Astrocyte (in vitro differentiated cells and primary cell): Measurements from ENCODE around the gene CRYBB1. TPM values are rescaled to one million over a fixed set of nuclear protein-coding genes. Genes with fewer than 3 reads are reported as not detected.

ENCODE experiments used
- DNase-seq: peaks from one replicate; pipeline ENCODE4 v3.0.0-alpha.2; 2010; ENCODE audit warnings: low read depth
- FAIRE-seq: peaks from 2 replicates; lab custom pipeline; 2011; peaks lifted over from hg19 to GRCh38; lab: Jason Lieb, UNC
- H2AFZ ChIP-seq: 2 replicates; pipeline ENCODE4 v1.6.0; 2012; ENCODE audit warnings: low read depth, low read length, inconsistent platforms
- H3K27ac ChIP-seq: 2 replicates; pipeline ENCODE4 v1.5.1; 2011; ENCODE audit warnings: low read depth, low read length, inconsistent platforms
- H3K27me3 ChIP-seq: 2 replicates; pipeline ENCODE4 v1.6.0; 2011; ENCODE audit warnings: low read length, inconsistent platforms; ENCODE audit not compliant: insufficient read depth
- H3K36me3 ChIP-seq: 2 replicates; pipeline ENCODE4 v1.5.1; 2011; ENCODE audit warnings: low read length, inconsistent platforms; ENCODE audit not compliant: insufficient read depth
- H3K4me1 ChIP-seq: 2 replicates; pipeline ENCODE4 v1.5.1; 2011; ENCODE audit warnings: low read length, inconsistent platforms; ENCODE audit not compliant: insufficient read depth
- H3K4me2 ChIP-seq: 2 replicates; pipeline ENCODE4 v1.6.0; 2012; ENCODE audit warnings: low read length, inconsistent platforms
- H3K4me3 ChIP-seq: 2 replicates; pipeline ENCODE4 v1.5.1; 2011; ENCODE audit warnings: low read depth, mild to moderate bottlenecking, low read length, inconsistent platforms; ENCODE audit not compliant: insufficient read depth
- H3K79me2 ChIP-seq: 2 replicates; pipeline ENCODE4 v1.6.0; 2012; ENCODE audit warnings: mild to moderate bottlenecking, low read length, inconsistent platforms; ENCODE audit not compliant: insufficient read depth
- H3K9ac ChIP-seq: 2 replicates; pipeline ENCODE4 v1.6.0; 2012; ENCODE audit warnings: mild to moderate bottlenecking, low read length, inconsistent platforms
- H3K9me3 ChIP-seq: 2 replicates; pipeline ENCODE4 v1.5.1; 2012; ENCODE audit warnings: low read depth, mild to moderate bottlenecking, low read length, inconsistent platforms; ENCODE audit not compliant: insufficient read depth
- H4K20me1 ChIP-seq: 2 replicates; pipeline ENCODE4 v1.6.0; 2012; ENCODE audit warnings: low read length, inconsistent platforms; ENCODE audit not compliant: insufficient read depth
- H3K27ac Mint-ChIP-seq: one replicate; pipeline ENCODE4 v1.8.0; 2021; ENCODE audit warnings: mild to moderate bottlenecking, mixed read lengths; ENCODE audit not compliant: unreplicated experiment
- H3K27me3 Mint-ChIP-seq: one replicate; pipeline ENCODE4 v1.8.0; 2021; ENCODE audit warnings: low read depth, mixed read lengths; ENCODE audit not compliant: unreplicated experiment
- H3K36me3 Mint-ChIP-seq: one replicate; pipeline ENCODE4 v1.8.0; 2021; ENCODE audit warnings: low read depth, mixed read lengths; ENCODE audit not compliant: unreplicated experiment
- H3K4me1 Mint-ChIP-seq: one replicate; pipeline ENCODE4 v1.8.0; 2021; ENCODE audit warnings: low read depth, mixed read lengths; ENCODE audit not compliant: unreplicated experiment
- H3K4me3 Mint-ChIP-seq: one replicate; pipeline ENCODE4 v1.8.0; 2021; ENCODE audit warnings: mild to moderate bottlenecking, moderate library complexity, mixed read lengths; ENCODE audit not compliant: unreplicated experiment
- H3K9me3 Mint-ChIP-seq: one replicate; pipeline ENCODE4 v1.8.0; 2021; ENCODE audit warnings: mild to moderate bottlenecking, mixed read lengths; ENCODE audit not compliant: unreplicated experiment
- CTCF ChIP-seq: IDR thresholded peaks from 2 replicates; pipeline ENCODE4 v1.5.1; 2011; ENCODE audit warnings: low read depth, mild to moderate bottlenecking, inconsistent platforms, low read length, moderate library complexity; ENCODE audit not compliant: insufficient read depth
- EZH2 ChIP-seq: IDR thresholded peaks from 2 replicates; pipeline ENCODE4 v1.6.1; 2012; ENCODE audit warnings: mild to moderate bottlenecking, low read length, inconsistent platforms; ENCODE audit not compliant: insufficient read depth
- total RNA-seq: library from RNA; stranded (reverse); gene quantifications from 2 replicates; pipeline ENCODE4 v1.2.1, GENCODE V29; 2021

Gene CRYBB1
- total RNA-seq, 1 donor from 2014 or later: not detected

- Histone ChIP-seq H4K20me1 (no peaks in the 10 kb centered on the region), H3K27me3 (peaks cover 3% of the 10 kb centered on the region), H3K36me3 (no peaks in the 10 kb centered on the region), H3K79me2 (no peaks in the 10 kb centered on the region), H3K4me1 (peaks cover 21% of the 10 kb centered on the region), H3K4me2 (no peak overlapping the region), H2AFZ (no peak overlapping the region), H3K4me3 (no peak overlapping the region), H3K9me3 (no peaks in the 10 kb centered on the region), H3K9ac (no peak overlapping the region), H3K27ac (no peak overlapping the region)
- Mint-ChIP-seq H3K9me3 (no peaks in the 10 kb centered on the region), H3K36me3 (peaks cover 2% of the 10 kb centered on the region), H3K27me3 (peaks cover 18% of the 10 kb centered on the region), H3K27ac (no peak overlapping the region), H3K4me3 (no peak overlapping the region), H3K4me1 (peaks cover 2% of the 10 kb centered on the region)
- TF ChIP-seq EZH2 (no peak), CTCF (no peak)
- DNase-seq (peak; percentile 43), FAIRE-seq (no peak)
These were observed 9.7 kb downstream of the CRYBB1 start for GRCh38 chr22:26608129-26608528.

- H3K27me3 ChIP-seq: no peaks in the 10 kb centered on the region
- Mint-ChIP-seq H3K27ac (no peak overlapping the region), H3K36me3 (no peaks in the 10 kb centered on the region), H3K4me1 (peaks cover 2% of the 10 kb centered on the region), H3K27me3 (peaks cover 13% of the 10 kb centered on the region), H3K9me3 (no peaks in the 10 kb centered on the region), H3K4me3 (no peak overlapping the region)
- H3K4me3 ChIP-seq: no peak overlapping the region
- peak; percentile 84 for DNase-seq
- no peak for TF ChIP-seq CTCF
- TF ChIP-seq EZH2: no peak
- no peaks in the 10 kb centered on the region for H3K79me2 ChIP-seq
- no peaks in the 10 kb centered on the region for H4K20me1 ChIP-seq
- peak; percentile 45 for FAIRE-seq
- H3K9ac ChIP-seq: no peak overlapping the region
- no peak overlapping the region for H2AFZ ChIP-seq
- no peaks in the 10 kb centered on the region for H3K9me3 ChIP-seq
- peaks cover 21% of the 10 kb centered on the region for H3K4me1 ChIP-seq
- peak overlapping the region; percentile 56 for H3K27ac ChIP-seq
- H3K4me2 ChIP-seq: peak overlapping the region; percentile 11
- H3K36me3 ChIP-seq: no peaks in the 10 kb centered on the region
These were observed 11.2 kb downstream of the CRYBB1 start for GRCh38 chr22:26606611-26607010.

GRCh38 chr22:26604368-26604767 lies 13.5 kb downstream of the CRYBB1 start:
- Mint-ChIP-seq H3K9me3 (no peaks in the 10 kb centered on the region), H3K4me3 (no peak overlapping the region), H3K4me1 (no peaks in the 10 kb centered on the region), H3K36me3 (no peaks in the 10 kb centered on the region), H3K27me3 (peaks cover 30% of the 10 kb centered on the region), H3K27ac (no peak overlapping the region)
- no peak for FAIRE-seq
- H3K27ac ChIP-seq: no peak overlapping the region
- no peak overlapping the region for H3K4me2 ChIP-seq
- no peak overlapping the region for H2AFZ ChIP-seq
- H3K4me3 ChIP-seq: no peak overlapping the region
- no peaks in the 10 kb centered on the region for H3K36me3 ChIP-seq
- no peaks in the 10 kb centered on the region for H4K20me1 ChIP-seq
- no peak for DNase-seq
- H3K27me3 ChIP-seq: no peaks in the 10 kb centered on the region
- no peaks in the 10 kb centered on the region for H3K9me3 ChIP-seq
- TF ChIP-seq EZH2: no peak
- no peak for TF ChIP-seq CTCF
- no peaks in the 10 kb centered on the region for H3K79me2 ChIP-seq
- H3K9ac ChIP-seq: no peak overlapping the region
- peaks cover 4% of the 10 kb centered on the region for H3K4me1 ChIP-seq
